HL-60 (cell line): ENCODE data around the gene VASN.

Source experiments
- CTCF ChIP-seq: IDR thresholded peaks from one replicate; pipeline ENCODE4 v1.5.1; 2011; ENCODE audit warnings: low read length, control low read depth, inconsistent platforms; ENCODE audit not compliant: insufficient read depth
- GABPA ChIP-seq: IDR thresholded peaks from 2 replicates; pipeline ENCODE4 v1.6.1; 2012; ENCODE audit warnings: low read depth
- REST ChIP-seq: IDR thresholded peaks from 2 replicates; pipeline ENCODE4 v1.6.1; 2012; ENCODE audit warnings: low read depth; ENCODE audit not compliant: insufficient replicate concordance
- SPI1 ChIP-seq: IDR thresholded peaks from 2 replicates; pipeline ENCODE4 v1.6.1; 2012; ENCODE audit warnings: low read depth, mild to moderate bottlenecking, borderline replicate concordance

GRCh38 chr16:4367393-4367856 is 4.2 kb upstream of the VASN start:
- TF ChIP-seq CTCF (no peak), GABPA (no peak), REST (no peak), SPI1 (no peak)
